IPS DF 6.9 (cell line): Measurements from ENCODE around the gene SHISA6.

Experiments
- DNase-seq: peaks from one replicate; pipeline ENCODE4 v3.0.0-alpha.2; 2013; ENCODE audit warnings: low read depth, low spot score
- H3K27ac ChIP-seq: one replicate; pipeline ENCODE4 v1.5.1; 2013; ENCODE audit warnings: low read length, control low read depth
- H3K27me3 ChIP-seq: 2 replicates; pipeline ENCODE4 v1.6.1; 2013; ENCODE audit warnings: mild to moderate bottlenecking, low read length; ENCODE audit not compliant: control insufficient read depth, insufficient read depth
- H3K36me3 ChIP-seq: 2 replicates; pipeline ENCODE4 v1.6.1; 2013; ENCODE audit warnings: low read length; ENCODE audit not compliant: control insufficient read depth, insufficient read depth
- H3K4me1 ChIP-seq: 2 replicates; pipeline ENCODE4 v1.6.1; 2013; ENCODE audit warnings: low read length; ENCODE audit not compliant: control insufficient read depth, insufficient read depth
- H3K4me3 ChIP-seq: 2 replicates; pipeline ENCODE4 v1.5.1; 2013; ENCODE audit warnings: mild to moderate bottlenecking, low read length
- H3K9me3 ChIP-seq: 2 replicates; pipeline ENCODE4 v1.6.1; 2013; ENCODE audit warnings: low read length, inconsistent platforms; ENCODE audit not compliant: control insufficient read depth, insufficient read depth
- WGBS: extraction: QIAGEN DNeasy Blood & Tissue Kit; methylation state at CpG from one replicate; pipeline ENCODE4 v1.1.7; 2013; ENCODE audit warnings: mixed read lengths, missing lambda C conversion rate; ENCODE audit not compliant: insufficient read length, insufficient coverage; 5-methylcytosine and 5-hydroxymethylcytosine counted together

SHISA6 gene

GRCh38 chr17:11608396-11608795 is 367.4 kb downstream of the SHISA6 start:
- no peaks in the 10 kb centered on the region for H3K4me1 ChIP-seq
- H3K9me3 ChIP-seq = no peaks in the 10 kb centered on the region
- no peaks in the 10 kb centered on the region for H3K36me3 ChIP-seq
- no peak overlapping the region for H3K27ac ChIP-seq
- H3K4me3 ChIP-seq = no peak overlapping the region
- no peaks in the 10 kb centered on the region for H3K27me3 ChIP-seq
- no peak for DNase-seq
- WGBS = no CpG with 5 or more reads among the region's 6 CpGs

GRCh38 chr17:11610999-11611566 is 370.1 kb downstream of the SHISA6 start:
- no peak for DNase-seq
- Histone ChIP-seq H3K27ac (no peak overlapping the region), H3K4me1 (no peaks in the 10 kb centered on the region), H3K36me3 (no peaks in the 10 kb centered on the region), H3K27me3 (no peaks in the 10 kb centered on the region), H3K9me3 (no peaks in the 10 kb centered on the region), H3K4me3 (no peak overlapping the region)
- no CpG with 5 or more reads among the region's 6 CpGs for WGBS

- H3K27ac ChIP-seq = no peak overlapping the region
- H3K9me3 ChIP-seq = no peaks in the 10 kb centered on the region
- DNase-seq = no peak
- no peaks in the 10 kb centered on the region for H3K27me3 ChIP-seq
- no peaks in the 10 kb centered on the region for H3K36me3 ChIP-seq
- no peak overlapping the region for H3K4me3 ChIP-seq
- WGBS = no CpG with 5 or more reads among the region's 2 CpGs
- H3K4me1 ChIP-seq = no peaks in the 10 kb centered on the region
These were observed 371.9 kb downstream of the SHISA6 start for GRCh38 chr17:11612956-11613355.
